GM10847 (cell line): ENCODE measurements around the gene PXMP2.

Experiments used
- POLR2A ChIP-seq: IDR thresholded peaks from 2 replicates; pipeline ENCODE4 v1.6.1; 2011; ENCODE audit not compliant: insufficient read length; ENCODE audit errors: extremely low read depth

The PXMP2 gene

DNA sequence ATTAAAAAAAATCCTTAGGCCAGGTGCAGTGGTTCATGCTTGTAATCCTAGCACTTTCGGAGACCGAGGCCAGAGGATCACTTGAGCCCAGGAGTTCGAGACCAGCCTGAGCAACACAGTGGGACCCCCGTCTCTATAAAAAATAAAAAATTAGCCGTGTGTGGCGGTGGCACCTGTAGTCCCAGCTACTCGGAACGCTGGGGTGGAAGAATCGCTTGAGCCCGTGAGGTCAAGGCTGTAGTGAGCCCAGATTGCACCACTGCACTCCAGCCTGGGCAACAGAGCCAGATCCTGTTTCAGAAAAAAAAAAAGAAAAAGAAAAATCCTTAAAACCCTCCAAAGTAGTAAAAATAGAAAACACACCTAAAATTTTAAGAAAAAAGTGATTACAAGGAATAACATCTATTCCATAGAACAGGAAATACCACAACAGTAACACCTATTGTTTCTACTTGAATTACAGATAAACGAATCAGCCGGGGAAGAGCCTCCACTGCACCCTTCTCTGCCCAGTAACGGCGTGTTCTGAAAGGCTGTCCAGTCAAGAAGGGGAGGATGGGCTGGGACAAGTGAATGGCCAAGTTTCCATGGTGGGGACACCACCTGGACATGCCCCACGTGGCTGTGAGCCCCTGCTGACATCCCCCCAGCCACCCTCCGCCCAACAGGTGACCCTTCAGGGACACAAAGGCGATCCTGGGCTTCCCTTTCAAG lies 18.1 kb upstream of the PXMP2 start:
- TF ChIP-seq POLR2A = no peak

DNA sequence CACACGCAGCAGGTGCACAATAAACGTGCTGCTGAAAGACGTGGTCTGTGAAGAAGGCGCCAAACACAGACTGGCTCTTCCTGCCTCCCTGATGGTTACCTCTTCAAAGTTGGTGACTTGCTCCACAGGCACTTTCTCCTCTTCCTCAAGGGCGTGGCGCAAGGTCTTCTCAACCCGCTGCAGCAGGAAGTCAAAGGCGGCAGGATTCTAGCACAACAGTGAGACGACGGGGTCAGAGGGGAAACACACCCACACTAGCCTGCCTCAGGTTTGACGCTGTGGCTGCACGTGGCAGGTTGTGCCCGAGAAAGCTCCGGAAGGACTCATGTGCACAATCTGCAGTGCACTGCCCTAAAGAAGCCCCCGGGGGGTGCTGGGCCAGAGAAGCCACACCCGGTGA lies 15.3 kb upstream of the PXMP2 start:
- no peak for TF ChIP-seq POLR2A

DNA sequence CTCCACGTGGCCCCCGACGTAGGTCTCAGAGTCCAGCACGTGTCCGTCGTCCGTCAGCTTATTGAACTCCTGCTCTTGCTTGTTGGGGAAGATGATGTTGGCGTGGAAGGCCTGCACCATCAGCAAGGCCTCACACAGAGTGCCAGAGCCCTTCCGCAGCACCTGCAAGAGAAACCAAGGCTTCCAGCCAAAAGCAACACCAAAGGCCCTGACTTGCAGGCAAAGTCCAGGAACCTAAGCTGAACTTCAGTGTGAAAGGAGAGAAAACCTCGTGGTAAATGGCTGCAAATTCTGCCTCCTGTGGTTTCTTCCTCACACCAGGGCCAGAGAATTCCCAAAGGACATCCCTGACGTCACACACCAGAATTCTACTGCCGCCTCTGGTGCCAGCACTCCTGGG lies 14.7 kb upstream of the PXMP2 start:
- TF ChIP-seq POLR2A = no peak

DNA sequence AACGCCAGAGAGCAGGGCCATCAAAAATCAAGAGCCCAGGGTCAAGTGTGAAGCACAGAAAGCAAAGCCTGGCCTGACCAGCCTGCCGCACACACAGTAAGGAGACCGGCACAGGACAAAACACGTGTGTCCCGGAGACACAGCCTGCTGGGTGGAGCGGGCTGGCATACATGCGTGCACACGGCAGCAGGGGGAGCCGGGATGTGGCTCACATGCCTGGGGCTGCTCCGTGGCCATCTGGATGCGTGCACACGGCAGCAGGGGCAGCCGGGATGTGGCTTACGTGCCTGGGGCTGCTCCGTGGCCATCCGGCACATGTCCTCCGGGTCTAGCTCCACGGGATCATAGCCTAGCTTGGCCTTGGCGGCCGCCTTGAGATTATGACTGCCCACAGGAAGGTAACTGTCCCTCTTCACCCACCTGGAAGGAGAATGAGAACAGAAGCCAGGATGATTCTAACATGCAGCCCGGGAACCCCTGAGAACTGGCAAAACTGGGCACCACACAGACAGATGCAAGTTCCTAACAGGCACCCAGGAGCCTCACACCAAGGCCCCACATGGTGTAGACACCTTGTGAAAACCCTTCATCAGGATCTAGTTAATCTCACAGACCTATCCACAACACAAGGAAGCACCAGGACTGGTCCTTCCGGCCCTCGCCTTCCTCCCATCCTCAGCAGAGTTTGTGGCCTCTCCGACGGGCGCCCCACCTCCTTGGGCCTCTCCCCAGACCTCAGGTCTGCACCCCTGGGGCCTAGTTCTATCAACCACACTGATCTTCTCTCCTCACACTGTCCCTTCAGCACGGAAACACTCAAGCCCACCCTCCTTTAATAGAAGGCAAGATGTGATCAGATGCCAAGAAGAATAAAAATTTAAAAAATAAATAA lies 13.9 kb upstream of the PXMP2 start:
- TF ChIP-seq POLR2A = no peak

DNA sequence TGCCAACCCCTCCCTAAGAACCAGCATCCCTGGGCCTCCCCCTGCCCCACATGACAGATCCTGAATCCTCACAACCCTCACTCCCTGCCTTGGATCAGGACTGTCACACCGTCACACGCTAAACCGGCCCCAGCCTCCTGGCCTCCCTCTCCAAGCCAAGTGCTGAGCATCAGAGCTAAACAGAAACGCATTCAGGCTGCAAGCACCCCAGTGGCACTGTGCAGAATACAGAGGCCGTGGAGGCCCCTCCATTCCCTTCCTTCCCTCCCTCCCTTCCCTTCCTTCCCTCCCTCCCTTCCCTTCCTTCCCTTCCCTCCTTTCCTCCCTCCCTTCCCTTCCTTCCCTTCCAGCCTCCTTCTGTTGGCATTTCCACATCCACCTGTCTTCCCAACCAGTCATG lies 12.8 kb upstream of the PXMP2 start:
- TF ChIP-seq POLR2A = no peak

DNA sequence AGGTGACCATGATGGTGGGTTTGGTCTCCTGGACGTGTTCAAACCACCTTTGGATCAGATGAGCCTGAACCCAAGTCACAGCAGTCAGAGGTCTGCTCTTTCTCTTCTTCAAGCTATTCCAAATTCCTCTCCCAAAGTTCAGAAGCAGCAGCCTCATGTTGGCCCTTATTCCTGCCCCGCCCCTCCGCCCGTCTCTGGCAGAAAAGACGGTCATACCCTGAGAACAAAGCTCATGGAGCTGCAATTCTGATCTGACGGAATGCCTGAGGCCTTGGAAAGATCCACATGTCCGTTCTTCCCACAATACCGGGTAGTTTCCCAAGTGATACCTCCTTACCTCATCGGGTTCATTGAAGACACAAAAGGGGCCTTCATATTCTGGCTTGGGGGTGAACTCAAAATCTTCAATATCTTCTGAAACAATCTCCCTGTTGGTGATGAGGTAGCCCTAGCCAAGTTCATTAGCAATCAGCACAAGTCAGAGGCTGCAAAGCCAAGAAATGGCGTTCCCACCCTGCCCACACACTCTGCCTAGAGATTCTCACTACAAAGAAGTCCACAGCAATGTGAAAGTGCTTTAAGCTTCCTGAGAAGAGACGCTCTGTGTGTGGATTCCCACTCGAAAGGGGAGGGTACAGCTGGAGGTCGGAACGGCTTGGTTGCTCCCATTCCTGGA lies 11.5 kb upstream of the PXMP2 start:
- no peak for TF ChIP-seq POLR2A

DNA sequence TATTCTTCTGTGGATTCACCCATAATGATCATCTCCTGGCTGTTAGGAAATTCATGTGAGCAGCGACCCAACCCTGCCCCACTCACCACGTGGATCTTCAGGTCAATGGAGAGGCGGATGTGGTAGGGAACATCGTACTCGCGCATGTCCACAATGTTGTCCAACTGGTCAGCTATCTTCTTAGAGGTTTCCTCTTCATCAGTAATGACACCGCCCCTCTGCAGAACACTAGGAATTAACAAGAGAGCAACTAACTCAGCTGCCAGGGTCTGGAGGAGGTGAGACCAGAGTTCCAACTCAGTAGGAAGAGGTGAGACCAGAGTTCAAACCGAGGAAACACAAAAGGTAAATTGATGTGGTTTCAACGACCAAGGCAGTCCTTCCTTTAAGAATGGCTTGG lies 9.9 kb upstream of the PXMP2 start:
- TF ChIP-seq POLR2A = no peak

DNA sequence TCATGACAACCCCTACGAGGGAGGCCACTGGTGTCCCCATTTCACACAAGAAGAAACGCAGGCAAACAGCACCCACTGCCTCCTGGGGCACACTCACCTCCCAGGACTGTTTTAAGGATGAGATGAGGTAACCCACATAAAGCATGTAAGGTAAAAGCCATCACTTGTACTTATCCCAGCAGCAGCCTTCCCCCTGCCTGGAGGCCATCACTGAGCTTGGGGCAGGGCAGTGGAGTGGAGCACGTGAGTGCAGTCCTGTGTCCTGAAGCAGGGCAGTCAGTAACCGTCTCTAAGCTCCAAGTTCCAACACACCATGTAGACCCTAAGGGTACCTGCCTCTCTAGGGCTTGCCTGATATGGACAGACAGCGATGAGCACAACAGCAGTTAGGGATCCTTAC lies 2.0 kb upstream of the PXMP2 start:
- no peak for TF ChIP-seq POLR2A

DNA sequence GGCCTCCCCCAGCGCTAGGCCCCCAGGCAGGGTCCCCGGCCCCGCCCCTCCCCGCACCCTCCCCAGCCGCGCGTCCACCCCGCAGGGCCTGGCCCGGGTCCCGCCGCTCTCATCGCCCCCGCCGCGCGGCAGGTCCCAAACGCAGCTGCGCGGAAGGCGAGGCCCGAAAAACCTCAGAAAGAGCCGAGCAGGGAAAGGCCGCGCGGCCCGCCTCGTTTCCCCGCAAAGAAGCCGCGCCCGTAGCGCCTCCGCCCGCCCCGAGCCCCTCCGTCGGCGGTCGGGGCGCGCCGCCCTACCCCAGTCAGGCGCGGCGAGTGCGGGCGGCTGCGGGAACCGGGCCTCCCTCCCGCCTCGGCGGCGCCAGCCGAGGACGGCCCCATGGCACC lies 569 bp upstream of the PXMP2 start:
- TF ChIP-seq POLR2A = no peak

DNA sequence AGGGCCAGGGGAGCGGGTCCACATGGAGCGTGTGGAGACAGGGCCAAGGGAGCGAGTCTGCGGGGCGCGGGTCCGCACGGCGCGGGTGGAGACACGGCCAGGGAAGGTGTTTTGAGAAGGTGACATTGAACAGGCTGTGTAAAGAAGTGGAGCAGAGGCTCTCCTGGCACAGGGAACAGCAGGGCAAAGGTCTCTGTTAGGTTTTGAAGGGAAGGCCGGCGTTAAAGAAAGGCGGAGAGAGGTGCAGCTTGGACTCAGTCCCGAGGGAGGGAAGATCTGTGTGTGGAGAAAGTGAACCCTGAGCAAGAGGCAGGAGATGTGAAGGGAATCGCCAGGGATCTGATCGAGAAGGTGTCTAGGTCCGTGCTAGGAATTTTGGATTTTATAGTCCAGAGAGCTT lies 1.8 kb downstream of the PXMP2 start:
- TF ChIP-seq POLR2A = no peak

DNA sequence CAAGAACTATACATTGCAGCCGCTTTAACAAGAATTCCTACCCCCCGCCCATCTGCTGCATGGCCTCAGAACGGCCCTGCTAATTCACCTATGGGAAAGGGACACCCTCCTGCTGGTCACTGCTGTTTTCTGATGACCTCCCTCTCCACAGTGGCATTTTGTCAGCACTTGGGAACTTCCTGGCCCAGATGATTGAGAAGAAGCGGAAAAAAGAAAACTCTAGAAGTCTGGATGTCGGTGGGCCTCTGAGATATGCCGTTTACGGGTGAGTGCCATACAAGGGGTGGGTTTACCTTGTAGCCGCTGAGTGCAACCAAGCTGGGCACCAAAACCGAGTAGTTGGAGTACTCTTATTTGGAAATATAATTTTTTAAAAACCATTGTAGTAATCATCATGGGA lies 2.7 kb downstream of the PXMP2 start:
- no peak for TF ChIP-seq POLR2A

DNA sequence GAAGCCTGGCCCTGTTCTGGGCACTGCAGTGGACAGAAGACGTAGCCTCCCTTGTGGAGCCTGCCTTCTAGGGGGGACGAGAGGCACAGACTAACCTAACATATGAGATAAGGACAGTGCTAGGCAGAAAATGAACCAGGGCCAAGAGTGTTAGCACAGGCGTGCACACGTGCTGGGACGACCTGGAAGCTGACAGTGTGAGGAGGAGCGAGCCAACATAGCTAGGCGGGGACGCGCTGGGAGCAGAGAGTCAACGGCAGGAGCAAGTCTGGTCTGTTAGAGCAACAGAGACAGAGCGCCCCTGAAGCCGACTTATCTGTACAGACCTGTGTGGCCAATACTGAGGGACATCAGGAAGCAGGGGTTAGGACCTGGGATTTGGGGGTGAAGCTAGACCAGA lies 8.0 kb downstream of the PXMP2 start:
- no peak for TF ChIP-seq POLR2A

DNA sequence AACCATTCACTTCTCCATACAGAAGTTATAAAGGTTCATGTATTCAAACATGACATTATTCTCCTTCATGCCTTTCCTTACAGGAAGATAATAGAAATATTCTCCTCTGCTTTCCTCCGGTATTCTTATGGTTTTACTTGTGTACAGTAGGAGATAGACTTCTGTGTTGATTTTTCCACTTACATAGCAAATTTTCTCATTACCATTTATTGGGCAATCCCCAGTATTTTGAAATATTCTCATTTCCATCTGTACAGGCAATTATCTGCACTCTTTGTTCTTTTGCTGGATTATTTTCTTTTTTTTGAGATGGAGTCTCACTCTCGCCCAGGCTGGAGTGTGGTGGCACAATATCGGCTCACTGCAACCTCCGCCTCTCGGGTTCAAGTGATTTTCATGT lies 11.0 kb downstream of the PXMP2 start:
- no peak for TF ChIP-seq POLR2A

DNA sequence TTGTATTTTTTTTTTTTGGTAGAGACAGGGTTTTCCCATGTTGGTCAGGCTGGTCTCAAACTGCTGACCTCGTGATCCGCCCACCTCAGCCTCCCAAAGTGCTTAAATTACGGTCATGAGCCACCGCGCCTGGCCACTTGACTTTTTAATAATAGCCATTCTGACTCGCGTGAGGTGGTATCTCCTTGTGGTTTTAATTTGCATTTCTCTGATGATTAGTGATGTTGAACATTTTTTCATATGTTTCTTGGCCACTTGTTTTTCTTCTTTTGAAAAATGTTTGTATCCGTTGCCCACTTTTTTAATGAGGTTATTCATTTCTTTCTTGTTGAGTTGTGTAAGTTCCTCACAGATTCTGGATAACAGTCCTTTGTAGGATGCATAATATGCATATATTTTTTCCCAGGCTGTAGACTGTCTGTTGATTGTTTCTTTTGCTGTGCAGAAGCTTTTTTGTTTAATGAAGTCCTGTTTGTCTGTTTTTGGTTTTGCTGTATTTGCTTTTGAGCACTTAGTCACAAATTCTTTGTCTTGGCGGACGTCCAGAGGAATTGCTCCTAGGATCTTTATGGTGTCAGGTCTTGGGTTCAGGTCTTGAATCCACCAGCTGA lies 12.9 kb downstream of the PXMP2 start:
- TF ChIP-seq POLR2A = no peak

DNA sequence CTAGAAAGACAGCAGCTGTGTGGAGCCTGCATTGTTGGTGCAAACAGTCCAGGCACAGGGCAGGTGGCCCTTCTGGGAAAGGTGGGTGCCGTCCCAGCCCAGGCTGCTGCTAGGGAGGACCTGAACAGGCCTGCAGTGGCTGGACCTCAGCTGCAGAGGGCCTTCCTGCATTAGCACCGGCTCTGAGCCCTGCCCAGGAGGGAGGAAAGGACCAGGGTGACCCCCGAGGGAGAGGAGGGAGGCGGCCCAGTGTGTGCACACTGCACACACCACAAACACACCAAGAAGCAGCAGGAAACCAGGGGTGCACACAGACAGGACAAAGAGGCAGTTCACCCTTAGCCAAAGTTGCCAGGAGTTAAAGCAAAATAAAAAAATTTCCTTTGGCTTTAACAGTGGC lies 15.3 kb downstream of the PXMP2 start:
- TF ChIP-seq POLR2A = no peak

DNA sequence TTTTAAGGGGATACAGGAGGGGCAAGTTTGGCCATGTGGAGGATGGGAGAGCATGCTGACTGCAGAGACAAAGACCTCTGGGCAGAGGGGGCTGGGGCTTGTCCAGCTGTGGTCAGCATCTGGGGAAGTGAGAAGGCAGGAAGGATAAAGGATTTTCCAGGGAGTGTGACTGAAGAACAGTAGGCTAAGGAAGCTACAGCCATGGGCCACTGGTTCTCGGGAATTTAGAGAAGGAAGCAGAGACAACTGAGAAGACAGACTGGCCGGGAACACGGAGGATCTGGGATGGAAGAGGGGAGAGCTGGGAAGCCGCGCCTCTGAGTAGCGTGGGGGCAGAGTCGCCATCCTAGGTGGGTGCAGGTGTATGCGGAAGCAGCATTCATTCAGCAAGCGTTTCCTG lies 16.3 kb downstream of the PXMP2 start:
- TF ChIP-seq POLR2A = no peak

DNA sequence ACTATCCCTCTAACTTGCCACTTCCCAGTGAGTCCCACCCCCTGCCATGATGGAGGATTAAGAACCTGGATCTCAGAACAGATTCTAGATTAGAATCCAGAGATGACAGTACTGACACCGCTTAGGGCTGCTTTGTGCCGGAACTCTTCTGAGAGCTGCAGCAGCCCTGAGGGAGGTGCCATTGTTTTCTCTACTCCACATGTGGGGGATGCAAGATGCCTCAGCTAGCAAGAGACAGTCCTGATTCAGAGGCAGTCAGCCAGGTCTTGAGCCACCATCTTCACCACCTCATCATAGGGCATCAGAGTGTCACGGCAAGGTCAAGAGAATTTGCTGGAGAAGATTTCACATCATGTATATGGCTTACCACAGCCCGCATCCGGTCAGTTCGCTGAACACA lies 19.9 kb downstream of the PXMP2 start:
- TF ChIP-seq POLR2A = no peak
